ENCODE results near the gene OPCML. TPM values are rescaled to one million over a fixed set of nuclear protein-coding genes. Genes with fewer than 3 reads are reported as not detected.

Gene OPCML
- total and polyA plus RNA-seq, 2 donors (not counting 1 experiment from before 2014, with no cell fraction given), result not detected

DNA sequence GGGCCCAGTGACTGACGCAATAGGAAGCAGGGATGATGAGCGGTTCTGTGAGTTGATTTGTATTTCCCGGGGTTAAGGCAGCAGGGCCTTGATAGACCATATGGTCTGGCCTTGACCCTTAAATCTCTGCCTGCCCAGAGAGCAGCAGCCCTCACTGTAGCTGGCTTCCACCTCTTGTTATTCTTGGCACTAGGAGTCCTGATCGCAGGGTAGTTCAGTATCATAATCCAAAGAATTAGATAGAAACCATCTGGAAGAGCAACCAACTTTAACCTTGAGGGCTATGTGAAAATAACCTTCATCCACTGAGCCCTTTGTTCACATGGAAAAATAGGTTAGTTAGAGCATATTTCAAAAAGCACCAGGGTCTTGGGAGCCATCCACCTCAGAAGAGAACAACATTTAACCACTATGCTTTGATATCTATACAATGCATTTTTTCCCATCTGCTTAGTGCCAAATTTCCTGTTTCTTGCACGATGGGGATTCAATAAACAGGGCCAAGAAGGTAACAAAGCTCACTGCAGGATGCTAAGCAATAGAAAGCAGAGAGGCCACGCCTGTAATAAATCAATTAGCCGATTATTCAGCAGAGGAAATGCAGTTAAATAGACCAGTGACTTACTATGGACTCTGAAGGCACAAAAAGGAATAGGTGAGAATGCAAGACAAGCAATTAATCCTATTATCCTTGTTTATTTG lies 761.3 kb downstream of the OPCML start:
- H3K27ac ChIP-seq (ENCODE audit: low read length in 2 of 2), result no peak overlapping the region
- POLR2A ChIA-PET, result no interaction called here
- Mint-ChIP-seq H3K27me3 (no peaks in the 10 kb centered on the region), H3K9me3 (ENCODE audit: insufficient read depth) (no peaks in the 10 kb centered on the region), H3K4me1 (no peaks in the 10 kb centered on the region), H3K27ac (no peak overlapping the region), H3K4me3 (no peak overlapping the region)
- H3K79me2 ChIP-seq (ENCODE audit: control insufficient read depth, insufficient read depth, low read length), result no peaks in the 10 kb centered on the region
- intact Hi-C loops (cut with micrococcal nuclease), result no loop called here
- no peak for ATAC-seq (ENCODE audit: low read depth)
- H3K4me3 ChIP-seq (ENCODE audit: control extremely low read depth in 1 of 5, extremely low read depth in 1 of 5, insufficient read depth in 1 of 5, low read depth in 2 of 5, low read length in 4 of 5), result no peak overlapping the region
- no peak overlapping the region for H3K9ac ChIP-seq (ENCODE audit: low read length)
- peaks cover 0 to 9% (median 0%) of the 10 kb centered on the region in 3 donors for H3K9me3 ChIP-seq (ENCODE audit: control extremely low read depth in 1 of 3, control insufficient read depth in 2 of 3, insufficient read depth in 1 of 3, low read length in 2 of 3)
- H4K20me1 ChIP-seq (ENCODE audit: control insufficient read depth, insufficient read depth, low read length, poor library complexity, severe bottlenecking), result no peaks in the 10 kb centered on the region
- TF ChIP-seq, protein P1, sequence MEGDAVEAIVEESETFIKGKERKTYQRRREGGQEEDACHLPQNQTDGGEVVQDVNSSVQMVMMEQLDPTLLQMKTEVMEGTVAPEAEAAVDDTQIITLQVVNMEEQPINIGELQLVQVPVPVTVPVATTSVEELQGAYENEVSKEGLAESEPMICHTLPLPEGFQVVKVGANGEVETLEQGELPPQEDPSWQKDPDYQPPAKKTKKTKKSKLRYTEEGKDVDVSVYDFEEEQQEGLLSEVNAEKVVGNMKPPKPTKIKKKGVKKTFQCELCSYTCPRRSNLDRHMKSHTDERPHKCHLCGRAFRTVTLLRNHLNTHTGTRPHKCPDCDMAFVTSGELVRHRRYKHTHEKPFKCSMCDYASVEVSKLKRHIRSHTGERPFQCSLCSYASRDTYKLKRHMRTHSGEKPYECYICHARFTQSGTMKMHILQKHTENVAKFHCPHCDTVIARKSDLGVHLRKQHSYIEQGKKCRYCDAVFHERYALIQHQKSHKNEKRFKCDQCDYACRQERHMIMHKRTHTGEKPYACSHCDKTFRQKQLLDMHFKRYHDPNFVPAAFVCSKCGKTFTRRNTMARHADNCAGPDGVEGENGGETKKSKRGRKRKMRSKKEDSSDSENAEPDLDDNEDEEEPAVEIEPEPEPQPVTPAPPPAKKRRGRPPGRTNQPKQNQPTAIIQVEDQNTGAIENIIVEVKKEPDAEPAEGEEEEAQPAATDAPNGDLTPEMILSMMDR (IDR thresholded peaks at IDR 0.05), result no peak
- no peak for TF ChIP-seq EZH2 (IDR thresholded peaks at IDR 0.05; ENCODE audit: borderline replicate concordance, insufficient read depth, low read depth, low read length, poor library complexity, severe bottlenecking)
- H2AFZ ChIP-seq (ENCODE audit: insufficient read depth, low read depth, low read length, poor library complexity, severe bottlenecking), result no peak overlapping the region
- H3K36me3 ChIP-seq (replicated peaks in 1 of 2; ENCODE audit: control extremely low read depth in 1 of 2, control insufficient read depth in 1 of 2, extremely low read depth in 1 of 2, insufficient read depth in 2 of 2, low read length in 1 of 2), result no peaks in the 10 kb centered on the region
- no peak overlapping the region for H3K4me2 ChIP-seq (replicated peaks; ENCODE audit: low read depth, low read length, poor library complexity, severe bottlenecking)
- no peaks in the 10 kb centered on the region for H3K4me1 ChIP-seq (ENCODE audit: control insufficient read depth in 2 of 2, insufficient read depth in 2 of 2, low read length in 2 of 2)
- no peak for DNase-seq
- WGBS (ENCODE audit: insufficient coverage), result 35% methylated on average over 4 of the region's 7 CpGs
- CTCF ChIA-PET, result no interaction called here
- H3K27me3 ChIP-seq (replicated peaks in 1 of 4; ENCODE audit: control extremely low read depth in 1 of 4, control insufficient read depth in 3 of 4, insufficient read depth in 4 of 4, low read length in 3 of 4), result no peaks in the 10 kb centered on the region

DNA sequence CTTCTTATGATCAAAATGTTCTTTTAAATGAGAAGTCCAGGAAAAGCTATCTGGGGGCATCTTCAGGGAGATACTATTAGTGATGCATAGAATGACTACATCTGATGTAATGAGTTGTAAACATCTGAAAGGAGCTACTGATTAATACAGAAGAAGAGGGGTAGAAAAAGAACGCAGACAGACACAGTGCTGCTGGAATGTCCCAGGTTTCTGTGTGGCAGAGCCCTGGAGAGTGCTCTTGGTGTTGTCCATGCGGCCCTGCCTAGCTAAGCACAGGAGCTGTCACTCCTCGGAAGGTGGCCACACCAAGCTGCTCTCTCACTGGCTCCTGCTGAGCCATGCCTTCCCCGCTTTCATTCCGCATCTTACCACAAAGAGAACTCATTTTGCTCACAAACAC lies 768.8 kb downstream of the OPCML start:
- Histone ChIP-seq H3K79me2 (ENCODE audit: control insufficient read depth, insufficient read depth, low read length) (no peaks in the 10 kb centered on the region), H3K9ac (ENCODE audit: low read length) (no peak overlapping the region), H2AFZ (ENCODE audit: insufficient read depth, low read depth, low read length, poor library complexity, severe bottlenecking) (no peak overlapping the region), H3K4me2 (replicated peaks; ENCODE audit: low read depth, low read length, poor library complexity, severe bottlenecking) (no peak overlapping the region), H3K27me3 (replicated peaks in 1 of 4; ENCODE audit: control extremely low read depth in 1 of 4, control insufficient read depth in 3 of 4, insufficient read depth in 4 of 4, low read length in 3 of 4) (no peaks in the 10 kb centered on the region), H3K4me1 (ENCODE audit: control insufficient read depth in 2 of 2, insufficient read depth in 2 of 2, low read length in 2 of 2) (no peaks in the 10 kb centered on the region), H3K4me3 (ENCODE audit: control extremely low read depth in 1 of 5, extremely low read depth in 1 of 5, insufficient read depth in 1 of 5, low read depth in 2 of 5, low read length in 4 of 5) (no peak overlapping the region), H4K20me1 (ENCODE audit: control insufficient read depth, insufficient read depth, low read length, poor library complexity, severe bottlenecking) (no peaks in the 10 kb centered on the region), H3K27ac (ENCODE audit: low read length in 2 of 2) (no peak overlapping the region), H3K36me3 (replicated peaks in 1 of 2; ENCODE audit: control extremely low read depth in 1 of 2, control insufficient read depth in 1 of 2, extremely low read depth in 1 of 2, insufficient read depth in 2 of 2, low read length in 1 of 2) (no peaks in the 10 kb centered on the region), H3K9me3 (ENCODE audit: control extremely low read depth in 1 of 3, control insufficient read depth in 2 of 3, insufficient read depth in 1 of 3, low read length in 2 of 3) (peaks cover 0 to 13% (median 0%) of the 10 kb centered on the region in 3 donors)
- Mint-ChIP-seq H3K27me3 (no peaks in the 10 kb centered on the region), H3K4me3 (no peak overlapping the region), H3K4me1 (no peaks in the 10 kb centered on the region), H3K27ac (no peak overlapping the region), H3K9me3 (ENCODE audit: insufficient read depth) (no peaks in the 10 kb centered on the region)
- ChIA-PET POLR2A (no interaction called here), CTCF (no interaction called here)
- intact Hi-C loops (cut with micrococcal nuclease), result no loop called here
- ATAC-seq (ENCODE audit: low read depth) (no peak), DNase-seq (no peak)
- no peak for TF ChIP-seq EZH2 (IDR thresholded peaks at IDR 0.05; ENCODE audit: borderline replicate concordance, insufficient read depth, low read depth, low read length, poor library complexity, severe bottlenecking)
- TF ChIP-seq, protein P1 (IDR thresholded peaks at IDR 0.05), result no peak
- WGBS (ENCODE audit: insufficient coverage), result 95% methylated on average over 4 of the region's 5 CpGs
